ENCODE measurements around the gene DPH1.

- no peak for TF ChIP-seq ZNF274 (IDR thresholded peaks at IDR 0.05; ENCODE audit: low read depth, low read length)
- no peak for TF ChIP-seq YY1 (IDR thresholded peaks at IDR 0.05; ENCODE audit: insufficient read depth, insufficient read length)
- TF ChIP-seq SUZ12 (IDR thresholded peaks at IDR 0.05; ENCODE audit: extremely low read depth, insufficient read depth, insufficient read length) = no peak
Observed at GRCh38 chr17:2062571-2063183, 32.7 kb downstream of the DPH1 start.
